Thymus (tissue), 11 donors: ENCODE measurements around the gene KRTAP5-6. TPM values are rescaled to one million over a fixed set of nuclear protein-coding genes. Genes with fewer than 3 reads are reported as not detected.

ENCODE experiments used
- DNase-seq, 9 donors: peaks; one replicate each; pipeline ENCODE4 v3.0.0-alpha.2; 2013; ENCODE audit warnings: low spot score in 9 of 9, low read depth in 6 of 9, missing footprints in 1 of 9
- H3K27ac ChIP-seq, 2 donors: one replicate each; pipeline ENCODE4 v1.5.1; 2013; ENCODE audit warnings: control low read depth in 1 of 2, low read depth in 1 of 2, low read length in 1 of 2, mild to moderate bottlenecking in 1 of 2, moderate library complexity in 1 of 2
- H3K27me3 ChIP-seq, 2 donors: one replicate each; pipeline ENCODE4 v1.5.1; 2013; ENCODE audit warnings: low read length in 1 of 2; ENCODE audit not compliant: control insufficient read depth in 2 of 2, insufficient read depth in 1 of 2
- H3K36me3 ChIP-seq, 2 donors: one replicate each; pipeline ENCODE4 v1.5.1; 2013; ENCODE audit warnings: low read length in 1 of 2, mild to moderate bottlenecking in 1 of 2, moderate library complexity in 1 of 2; ENCODE audit not compliant: control insufficient read depth in 2 of 2, insufficient read depth in 2 of 2
- H3K4me1 ChIP-seq, 2 donors: one replicate each; pipeline ENCODE4 v1.5.1; 2013; ENCODE audit warnings: low read length in 2 of 2; ENCODE audit not compliant: control insufficient read depth in 2 of 2, insufficient read depth in 2 of 2
- H3K4me3 ChIP-seq, 2 donors: one replicate each; pipeline ENCODE4 v1.5.1; 2013; ENCODE audit warnings: low read length in 2 of 2, control low read depth in 1 of 2, mild to moderate bottlenecking in 1 of 2
- H3K9me3 ChIP-seq, 2 donors: one replicate each; pipeline ENCODE4 v1.5.1; 2013; ENCODE audit warnings: low read length in 1 of 2, mild to moderate bottlenecking in 1 of 2; ENCODE audit not compliant: control insufficient read depth in 2 of 2, insufficient read depth in 1 of 2
- WGBS: extraction: QIAGEN DNeasy Blood & Tissue Kit; methylation state at CpG from one replicate; pipeline ENCODE4 v1.1.7; 2013; 5-methylcytosine and 5-hydroxymethylcytosine counted together
- polyA plus RNA-seq: library from polyadenylated mRNA; stranded (reverse); fragments of 200-250 nt; gene quantifications from one replicate; pipeline ENCODE4 v1.2.3, GENCODE V29; 2013
- total RNA-seq: library from RNA; stranded (reverse); fragments of 120-200 nt; gene quantifications from one replicate; pipeline ENCODE4 v1.2.4, GENCODE V29; 2013
- donor health status: healthy.

Gene KRTAP5-6
- total and polyA plus RNA-seq, 2 donors, result not detected

DNA sequence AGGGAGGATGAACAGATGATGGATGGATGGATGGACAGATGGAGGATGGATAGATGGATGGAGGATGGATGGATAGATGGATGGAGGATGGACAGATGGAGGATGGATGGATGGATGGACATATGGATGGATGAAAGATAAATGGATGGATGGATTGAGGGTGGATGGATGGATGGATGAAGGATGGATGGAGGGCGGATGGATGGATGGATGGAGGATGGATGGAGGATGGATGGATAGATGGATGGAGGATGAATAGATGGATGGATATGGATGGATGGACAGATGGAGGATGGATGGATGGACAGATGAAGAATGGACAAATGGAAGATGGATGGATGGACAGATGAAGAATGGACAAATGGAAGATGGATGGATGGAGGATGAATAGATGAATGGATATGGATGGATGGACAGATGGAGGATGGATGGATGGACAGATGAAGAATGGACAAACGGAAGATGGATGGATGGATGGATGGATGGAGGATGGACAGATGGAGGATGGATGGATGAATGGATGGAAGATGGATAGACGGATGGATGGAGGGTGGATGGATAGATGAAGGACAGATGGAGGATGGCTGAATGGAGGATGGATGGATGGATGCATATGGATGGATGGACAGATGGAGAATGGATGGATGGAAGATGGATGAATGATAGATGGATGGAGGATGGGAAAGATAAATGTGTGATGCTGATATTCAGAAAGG lies 46.0 kb downstream of the KRTAP5-6 start:
- H3K36me3 ChIP-seq, result no peaks in the 10 kb centered on the region
- no peak overlapping the region for H3K27ac ChIP-seq
- DNase-seq, result no peak
- peaks cover 0 to 4% of the 10 kb centered on the region in 2 donors for H3K9me3 ChIP-seq
- 98% methylated on average over 3 of the region's 3 CpGs for whole genome bisulfite sequencing
- no peaks in the 10 kb centered on the region for H3K4me1 ChIP-seq
- no peak overlapping the region for H3K4me3 ChIP-seq
- peaks cover 9 to 26% of the 10 kb centered on the region in 2 donors for H3K27me3 ChIP-seq

DNA sequence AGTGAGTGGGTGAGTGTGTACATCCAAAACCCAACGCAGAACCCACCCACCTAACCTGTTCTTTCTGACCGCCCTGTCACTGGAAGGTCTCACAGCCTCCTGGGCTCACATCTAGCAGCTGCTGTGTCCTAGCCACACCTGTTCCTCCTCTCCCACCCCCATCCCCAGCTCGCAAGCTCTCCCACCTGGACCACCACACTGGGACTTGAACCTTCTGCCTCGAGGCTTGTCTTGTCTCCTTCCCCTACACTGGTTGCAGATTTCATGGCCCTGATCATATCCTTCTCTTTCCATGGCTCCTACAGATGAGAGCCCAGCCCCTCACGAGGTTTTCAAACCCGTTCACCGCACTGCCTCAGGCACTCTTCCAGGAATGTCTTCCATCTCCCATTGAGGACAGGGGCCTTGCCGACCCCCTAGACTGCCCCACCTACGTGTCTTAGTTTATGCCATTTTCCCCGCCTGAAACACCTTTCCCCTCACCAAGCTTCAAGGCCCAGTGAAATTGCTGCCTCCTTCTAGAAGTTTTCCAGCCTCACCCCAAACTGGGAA lies 46.7 kb downstream of the KRTAP5-6 start:
- no peak overlapping the region for H3K27ac ChIP-seq
- no peak overlapping the region for H3K4me3 ChIP-seq
- H3K36me3 ChIP-seq, result no peaks in the 10 kb centered on the region
- peaks cover under 1 to 2% of the 10 kb centered on the region in 2 donors for H3K4me1 ChIP-seq
- peaks cover 0 to 4% of the 10 kb centered on the region in 2 donors for H3K9me3 ChIP-seq
- 97% methylated on average over 10 of the region's 10 CpGs for WGBS
- peaks cover 15 to 32% of the 10 kb centered on the region in 2 donors for H3K27me3 ChIP-seq
- no peak for DNase-seq

DNA sequence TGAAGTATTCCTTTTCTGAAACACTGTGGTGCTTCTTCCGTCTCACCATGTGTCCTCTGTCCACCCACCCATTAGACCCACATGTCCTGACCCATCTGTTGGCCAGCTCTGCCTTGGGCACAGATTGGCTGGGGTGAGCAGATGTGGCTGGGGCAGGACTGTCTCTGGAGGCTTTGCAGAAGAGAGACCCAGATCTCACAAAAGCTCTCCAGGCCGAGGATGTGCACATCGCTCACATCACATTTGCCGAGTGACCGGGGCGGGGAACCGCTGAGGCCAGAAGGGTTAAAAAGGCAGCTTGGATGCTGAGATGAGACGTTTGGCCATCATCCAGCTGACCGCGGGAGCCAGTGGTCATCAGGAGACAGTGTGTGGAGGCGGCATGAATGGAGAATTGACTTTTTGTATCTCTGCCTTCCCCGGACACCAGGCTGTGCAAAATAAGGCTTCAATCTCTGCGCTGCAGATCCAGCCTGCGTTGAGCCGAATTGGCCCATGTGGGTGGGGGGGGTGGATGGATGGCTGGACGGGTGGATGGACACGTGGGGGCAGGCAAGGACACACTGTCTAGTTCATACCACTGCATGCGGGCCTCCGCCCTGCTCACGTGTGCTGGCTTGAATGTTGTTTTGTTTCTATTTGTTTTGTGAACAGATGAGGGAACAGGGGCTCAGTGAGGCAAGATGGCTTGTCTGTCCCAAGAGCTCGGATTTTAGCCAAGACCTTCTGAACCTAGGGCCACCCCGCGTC lies 47.3 kb downstream of the KRTAP5-6 start:
- no peak for DNase-seq
- no peak overlapping the region for H3K27ac ChIP-seq
- no peaks in the 10 kb centered on the region for H3K36me3 ChIP-seq
- WGBS, result 94% methylated on average over 23 of the region's 23 CpGs
- H3K4me3 ChIP-seq, result no peak overlapping the region
- peaks cover 2% of the 10 kb centered on the region in 2 donors for H3K4me1 ChIP-seq
- H3K9me3 ChIP-seq, result peaks cover 0 to 4% of the 10 kb centered on the region in 2 donors
- H3K27me3 ChIP-seq, result peaks cover 22 to 38% of the 10 kb centered on the region in 2 donors

DNA sequence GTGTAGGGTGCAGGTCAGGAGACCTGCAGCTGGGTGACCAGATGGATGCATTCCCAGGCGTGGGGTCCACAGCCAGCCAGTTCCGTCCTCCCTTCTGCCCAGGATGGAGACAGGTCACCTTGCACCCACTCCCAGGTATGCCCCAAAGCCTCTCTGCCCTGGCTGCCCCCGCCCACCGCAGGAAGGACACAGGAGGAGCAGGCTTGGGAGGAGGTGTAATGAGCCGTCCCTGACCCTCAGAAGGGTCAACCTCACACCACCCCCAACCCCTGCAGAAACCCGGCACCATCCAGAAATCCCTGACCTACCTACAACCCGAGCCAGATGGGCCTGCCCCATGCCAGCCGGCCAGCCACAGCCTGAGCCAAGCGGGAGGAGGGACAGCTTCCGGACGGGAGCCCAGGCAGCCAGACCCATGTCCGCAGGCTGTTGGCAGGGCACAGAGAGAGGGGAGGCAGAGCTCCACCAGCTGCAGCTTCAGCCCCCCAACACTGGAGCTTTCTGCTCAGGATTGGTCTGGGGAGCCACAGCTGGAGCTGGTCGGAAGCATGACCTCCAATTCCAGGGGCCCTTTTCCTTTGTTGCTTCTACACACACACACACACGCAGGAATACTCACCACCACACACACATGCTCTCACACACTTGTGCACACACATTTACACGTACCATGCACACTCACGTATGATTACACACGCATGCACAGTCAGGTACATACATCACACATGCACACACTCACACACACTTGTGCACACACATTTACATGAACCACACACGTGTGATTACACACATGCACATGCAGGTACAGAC lies 48.1 kb downstream of the KRTAP5-6 start:
- H3K36me3 ChIP-seq, result no peaks in the 10 kb centered on the region
- H3K4me1 ChIP-seq, result peaks cover 2% of the 10 kb centered on the region in 2 donors
- H3K4me3 ChIP-seq, result no peak overlapping the region
- H3K9me3 ChIP-seq, result peaks cover 0 to 4% of the 10 kb centered on the region in 2 donors
- H3K27ac ChIP-seq, result no peak overlapping the region
- WGBS, result 96% methylated on average over 18 of the region's 18 CpGs
- DNase-seq, result no peak
- H3K27me3 ChIP-seq, result peaks cover 30 to 46% of the 10 kb centered on the region in 2 donors

DNA sequence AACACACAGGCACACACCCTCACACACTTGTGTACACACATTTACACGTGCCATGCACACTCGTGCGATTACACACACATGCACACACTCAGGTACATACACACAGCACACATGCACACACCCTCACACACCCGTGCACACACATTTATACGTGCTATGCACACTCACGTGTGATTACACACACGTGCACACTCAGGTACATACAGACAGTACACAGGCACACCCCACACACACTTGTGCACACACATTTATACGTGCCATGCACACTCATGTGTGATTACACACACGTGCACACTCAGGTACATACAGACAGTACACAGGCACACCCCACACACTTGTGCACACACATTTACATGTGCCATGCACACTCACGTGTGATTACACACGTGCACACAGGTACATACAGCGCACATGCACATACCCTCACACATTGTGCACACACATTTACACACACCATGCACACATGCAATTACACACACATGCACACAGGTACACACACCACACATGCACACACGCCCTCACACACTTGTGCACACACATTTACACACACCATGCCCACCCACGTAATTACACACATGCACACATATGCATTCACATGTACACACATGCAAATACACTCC lies 48.8 kb downstream of the KRTAP5-6 start:
- Histone ChIP-seq H3K27me3 (peaks cover 33 to 53% of the 10 kb centered on the region in 2 donors), H3K4me3 (no peak overlapping the region), H3K27ac (no peak overlapping the region), H3K9me3 (peaks cover 0 to 4% of the 10 kb centered on the region in 2 donors), H3K36me3 (no peaks in the 10 kb centered on the region), H3K4me1 (peaks cover 2% of the 10 kb centered on the region in 2 donors)
- 98% methylated on average over 14 of the region's 14 CpGs for WGBS
- DNase-seq, result no peak

DNA sequence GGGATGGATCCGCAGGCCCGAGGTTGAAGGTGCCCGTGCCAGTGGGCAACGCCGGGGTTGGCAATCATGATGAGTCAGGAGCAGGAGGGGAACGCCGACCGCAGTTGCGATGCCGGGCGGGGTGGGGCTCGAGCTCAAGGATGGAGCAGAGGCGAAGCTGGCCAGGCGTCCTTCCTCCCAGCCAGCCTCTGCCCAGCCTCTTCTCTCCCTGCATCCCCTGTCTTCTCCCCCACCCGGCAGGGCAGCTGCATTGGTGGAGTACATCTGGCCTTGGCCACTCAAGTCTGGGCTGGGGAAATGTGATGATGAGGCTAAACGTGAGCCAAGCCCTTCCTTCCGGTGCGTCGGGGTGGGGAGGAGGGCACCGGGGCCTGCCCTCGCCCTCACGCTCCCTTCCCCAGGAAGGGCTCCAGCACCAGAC lies 49.5 kb downstream of the KRTAP5-6 start:
- WGBS, result 93% methylated on average over 22 of the region's 22 CpGs
- H3K27ac ChIP-seq, result no peak overlapping the region

DNA sequence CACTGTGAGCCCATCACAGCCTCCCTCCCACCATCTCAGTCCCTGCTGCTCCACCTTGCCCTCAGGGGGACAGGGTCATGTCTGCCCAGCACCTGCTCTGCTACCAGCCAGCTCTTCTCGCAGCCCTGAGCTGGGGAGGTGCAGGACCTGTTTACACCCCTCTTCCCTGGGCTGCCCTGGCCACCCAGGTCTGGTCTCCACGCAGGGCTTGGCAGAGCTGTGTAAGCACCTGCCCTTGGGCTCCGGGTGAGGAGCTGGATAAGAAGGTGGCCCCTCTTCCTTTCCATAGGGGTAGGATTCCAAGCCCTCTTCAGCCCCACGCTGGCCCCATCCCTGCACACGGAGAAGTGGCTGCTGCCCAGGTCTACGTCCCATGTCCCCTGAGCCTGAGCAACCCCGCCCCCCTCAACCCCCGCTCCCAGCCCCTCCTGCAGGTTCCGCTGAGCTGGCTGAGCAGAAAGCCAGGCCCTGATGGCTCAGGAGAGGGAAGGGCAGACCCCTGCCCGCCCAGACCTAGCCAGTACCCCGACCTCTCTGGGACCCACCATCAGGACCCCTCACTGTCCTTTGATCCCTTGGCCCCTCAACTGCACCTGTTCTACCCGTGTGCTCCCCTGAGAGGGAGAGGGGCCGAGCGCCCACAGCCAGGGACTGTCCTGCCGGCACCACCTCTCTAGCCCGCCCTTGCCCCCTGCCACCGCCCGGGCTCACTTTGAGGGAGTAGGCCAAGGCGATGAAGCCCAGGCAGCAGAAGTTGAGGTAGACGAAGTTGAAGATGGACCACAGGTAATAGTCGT lies 50.2 kb downstream of the KRTAP5-6 start:
- peaks cover 33 to 51% of the 10 kb centered on the region in 2 donors for H3K27me3 ChIP-seq
- H3K4me3 ChIP-seq, result no peak overlapping the region
- H3K4me1 ChIP-seq, result peaks cover 2% of the 10 kb centered on the region in 2 donors
- peaks cover 0 to 4% of the 10 kb centered on the region in 2 donors for H3K9me3 ChIP-seq
- WGBS, result 97% methylated on average over 21 of the region's 21 CpGs
- H3K27ac ChIP-seq, result no peak overlapping the region
- no peak for DNase-seq
- H3K36me3 ChIP-seq, result peaks cover 0 to under 1% of the 10 kb centered on the region in 2 donors

More for the DNA sequence above, 49.5 kb downstream of the KRTAP5-6 start:
- H3K4me1 ChIP-seq, result peaks cover 2% of the 10 kb centered on the region in 2 donors
- no peak for DNase-seq
- peaks cover 0 to 4% of the 10 kb centered on the region in 2 donors for H3K9me3 ChIP-seq
- peaks cover 33 to 55% of the 10 kb centered on the region in 2 donors for H3K27me3 ChIP-seq
- no peak overlapping the region for H3K4me3 ChIP-seq
- H3K36me3 ChIP-seq, result no peaks in the 10 kb centered on the region
